ENCODE data around the gene BRPF1.

Gene BRPF1

GRCh38 chr3:9701006-9701405 is 30.5 kb upstream of the BRPF1 start:
- H3K9me3 ChIP-seq (ENCODE audit: control insufficient read depth in 1 of 2, low read length in 2 of 2) = no peaks in the 10 kb centered on the region
- H3K36me3 ChIP-seq (ENCODE audit: control insufficient read depth in 1 of 2, insufficient read depth in 2 of 2, low read length in 2 of 2) = peaks cover 18 to 39% of the 10 kb centered on the region in 2 donors
- H3K4me1 ChIP-seq (ENCODE audit: control insufficient read depth in 1 of 2, insufficient read depth in 2 of 2, low read length in 2 of 2) = peaks cover 0 to 10% of the 10 kb centered on the region in 2 donors
- H3K27me3 ChIP-seq (ENCODE audit: control insufficient read depth in 1 of 2, insufficient read depth in 2 of 2, low read length in 2 of 2) = no peaks in the 10 kb centered on the region
- H3K9ac ChIP-seq (ENCODE audit: low read depth in 1 of 2, low read length in 2 of 2) = no peak overlapping the region
- no peak overlapping the region for H3K4me3 ChIP-seq (ENCODE audit: low read depth in 1 of 2, low read length in 2 of 2)
- no peak overlapping the region for H3K27ac ChIP-seq (ENCODE audit: low read depth, low read length)

- Histone ChIP-seq H3K9ac (ENCODE audit: low read depth in 1 of 2, low read length in 2 of 2) (no peak overlapping the region), H3K9me3 (ENCODE audit: control insufficient read depth in 1 of 2, low read length in 2 of 2) (no peaks in the 10 kb centered on the region), H3K27me3 (ENCODE audit: control insufficient read depth in 1 of 2, insufficient read depth in 2 of 2, low read length in 2 of 2) (no peaks in the 10 kb centered on the region), H3K27ac (ENCODE audit: low read depth, low read length) (no peak overlapping the region), H3K4me1 (ENCODE audit: control insufficient read depth in 1 of 2, insufficient read depth in 2 of 2, low read length in 2 of 2) (peaks cover 0 to 10% of the 10 kb centered on the region in 2 donors), H3K4me3 (ENCODE audit: low read depth in 1 of 2, low read length in 2 of 2) (no peak overlapping the region), H3K36me3 (ENCODE audit: control insufficient read depth in 1 of 2, insufficient read depth in 2 of 2, low read length in 2 of 2) (peaks cover 16 to 35% of the 10 kb centered on the region in 2 donors)
These were observed 29.8 kb upstream of the BRPF1 start for GRCh38 chr3:9701711-9702110.

DNA sequence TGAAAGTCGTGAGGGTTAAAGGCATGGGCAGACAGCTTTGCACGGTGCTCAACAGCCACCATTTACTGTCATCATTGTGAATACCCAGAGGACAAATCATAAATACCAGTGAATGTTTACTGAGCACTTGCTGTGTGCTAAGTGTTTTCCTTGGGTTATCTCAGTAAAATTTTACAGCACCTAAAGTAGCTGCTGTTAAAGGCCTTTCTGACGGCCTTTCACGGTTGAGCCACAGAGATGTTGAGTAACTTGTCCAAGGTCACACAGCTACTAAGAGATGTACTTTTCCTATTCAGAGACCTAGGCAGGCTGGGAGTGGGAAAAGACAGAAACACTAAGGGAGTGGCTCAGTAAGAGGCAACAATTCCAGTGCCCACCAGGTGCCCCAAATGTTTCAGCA is 28.3 kb upstream of the BRPF1 start:
- Histone ChIP-seq H3K27me3 (ENCODE audit: control insufficient read depth in 1 of 2, insufficient read depth in 2 of 2, low read length in 2 of 2) (no peaks in the 10 kb centered on the region), H3K4me3 (ENCODE audit: low read depth in 1 of 2, low read length in 2 of 2) (no peak overlapping the region), H3K9ac (ENCODE audit: low read depth in 1 of 2, low read length in 2 of 2) (no peak overlapping the region), H3K36me3 (ENCODE audit: control insufficient read depth in 1 of 2, insufficient read depth in 2 of 2, low read length in 2 of 2) (peaks cover 7 to 20% of the 10 kb centered on the region in 2 donors), H3K4me1 (ENCODE audit: control insufficient read depth in 1 of 2, insufficient read depth in 2 of 2, low read length in 2 of 2) (peaks cover 0 to 10% of the 10 kb centered on the region in 2 donors), H3K27ac (ENCODE audit: low read depth, low read length) (no peak overlapping the region), H3K9me3 (ENCODE audit: control insufficient read depth in 1 of 2, low read length in 2 of 2) (no peaks in the 10 kb centered on the region)

GRCh38 chr3:9703736-9704346 is 27.7 kb upstream of the BRPF1 start, which contains the start of gene CPNE9:
Gene CPNE9 (plus strand): TSS chr3:9703833. CDS start chr3:9703997, 164 bp downstream.
- H3K27ac ChIP-seq (ENCODE audit: low read depth, low read length) = no peak within 1 kb of the TSS
- no peak within 1 kb of the TSS for H3K9ac ChIP-seq (ENCODE audit: low read depth in 1 of 2, low read length in 2 of 2)
- peaks cover 5 to 16% of the 10 kb centered on the region in 2 donors for H3K36me3 ChIP-seq (ENCODE audit: control insufficient read depth in 1 of 2, insufficient read depth in 2 of 2, low read length in 2 of 2)
- H3K27me3 ChIP-seq (ENCODE audit: control insufficient read depth in 1 of 2, insufficient read depth in 2 of 2, low read length in 2 of 2) = no peaks in the 10 kb centered on the region
- H3K9me3 ChIP-seq (ENCODE audit: control insufficient read depth in 1 of 2, low read length in 2 of 2) = no peaks in the 10 kb centered on the region
- H3K4me3 ChIP-seq (ENCODE audit: low read depth in 1 of 2, low read length in 2 of 2) = peak within 1 kb of the TSS; percentile 57 to 61
- H3K4me1 ChIP-seq (ENCODE audit: control insufficient read depth in 1 of 2, insufficient read depth in 2 of 2, low read length in 2 of 2) = peaks cover 0 to 10% of the 10 kb centered on the region in 2 donors

DNA sequence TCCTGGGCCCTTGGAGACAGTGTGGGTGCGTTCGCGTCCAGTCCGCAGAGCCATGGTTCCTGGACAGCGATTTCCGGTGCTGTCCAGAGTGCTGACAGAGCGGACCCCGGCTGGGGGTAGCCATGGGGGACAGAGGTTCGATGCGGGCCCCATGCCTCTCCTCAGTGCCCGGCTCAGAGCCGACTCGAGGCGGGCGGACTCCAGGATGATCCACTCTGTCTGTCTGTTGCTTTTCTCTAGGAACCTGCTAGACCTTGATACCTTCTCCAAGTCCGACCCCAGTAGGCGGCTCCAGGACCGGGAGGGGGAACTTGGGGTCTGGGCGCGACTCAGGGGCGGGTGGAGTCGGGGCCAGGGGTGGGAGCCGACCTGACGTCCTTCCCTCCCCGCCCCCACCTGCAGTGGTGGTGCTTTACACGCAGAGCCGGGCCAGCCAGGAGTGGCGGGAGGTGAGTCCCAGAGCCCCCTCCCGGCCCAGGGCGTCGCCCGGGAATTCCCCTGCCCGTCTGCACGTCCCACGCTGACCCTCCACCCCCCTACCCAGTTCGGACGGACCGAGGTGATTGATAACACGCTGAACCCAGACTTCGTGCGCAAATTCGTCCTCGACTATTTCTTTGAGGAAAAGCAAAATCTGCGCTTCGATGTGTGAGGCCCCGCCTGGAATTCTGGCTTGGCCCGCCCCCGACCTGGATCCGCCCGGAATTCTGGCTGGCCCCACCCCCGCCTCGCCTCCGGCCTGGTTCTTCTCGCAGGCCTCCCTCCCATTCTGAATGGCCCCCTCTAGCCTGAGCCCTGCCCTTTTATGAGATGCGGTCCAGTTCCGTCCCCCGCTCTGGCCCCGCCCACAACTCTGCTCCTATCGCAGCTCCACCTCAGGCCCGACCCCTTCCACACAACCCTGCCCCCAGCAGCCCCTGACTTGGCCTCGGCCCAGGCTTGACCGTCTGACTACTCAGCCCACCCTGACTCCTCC is 26.9 kb upstream of the BRPF1 start:
- H3K4me1 ChIP-seq (ENCODE audit: control insufficient read depth in 1 of 2, insufficient read depth in 2 of 2, low read length in 2 of 2) = peaks cover 0 to 10% of the 10 kb centered on the region in 2 donors
- peaks cover 5 to 9% of the 10 kb centered on the region in 2 donors for H3K36me3 ChIP-seq (ENCODE audit: control insufficient read depth in 1 of 2, insufficient read depth in 2 of 2, low read length in 2 of 2)
- no peak overlapping the region for H3K9ac ChIP-seq (ENCODE audit: low read depth in 1 of 2, low read length in 2 of 2)
- H3K4me3 ChIP-seq (ENCODE audit: low read depth in 1 of 2, low read length in 2 of 2) = peak overlapping the region; percentile 57 to 61
- H3K27me3 ChIP-seq (ENCODE audit: control insufficient read depth in 1 of 2, insufficient read depth in 2 of 2, low read length in 2 of 2) = no peaks in the 10 kb centered on the region
- no peak overlapping the region for H3K27ac ChIP-seq (ENCODE audit: low read depth, low read length)
- no peaks in the 10 kb centered on the region for H3K9me3 ChIP-seq (ENCODE audit: control insufficient read depth in 1 of 2, low read length in 2 of 2)

GRCh38 chr3:9710174-9710739 is 21.3 kb upstream of the BRPF1 start:
- Histone ChIP-seq H3K9ac (ENCODE audit: low read depth in 1 of 2, low read length in 2 of 2) (no peak overlapping the region), H3K36me3 (ENCODE audit: control insufficient read depth in 1 of 2, insufficient read depth in 2 of 2, low read length in 2 of 2) (no peaks in the 10 kb centered on the region), H3K27me3 (ENCODE audit: control insufficient read depth in 1 of 2, insufficient read depth in 2 of 2, low read length in 2 of 2) (no peaks in the 10 kb centered on the region), H3K9me3 (ENCODE audit: control insufficient read depth in 1 of 2, low read length in 2 of 2) (no peaks in the 10 kb centered on the region), H3K4me3 (ENCODE audit: low read depth in 1 of 2, low read length in 2 of 2) (no peak overlapping the region), H3K4me1 (ENCODE audit: control insufficient read depth in 1 of 2, insufficient read depth in 2 of 2, low read length in 2 of 2) (peaks cover 3 to 4% of the 10 kb centered on the region in 2 donors), H3K27ac (ENCODE audit: low read depth, low read length) (no peak overlapping the region)

- Histone ChIP-seq H3K9me3 (ENCODE audit: control insufficient read depth in 1 of 2, low read length in 2 of 2) (no peaks in the 10 kb centered on the region), H3K4me1 (ENCODE audit: control insufficient read depth in 1 of 2, insufficient read depth in 2 of 2, low read length in 2 of 2) (peaks cover 8 to 12% of the 10 kb centered on the region in 2 donors), H3K36me3 (ENCODE audit: control insufficient read depth in 1 of 2, insufficient read depth in 2 of 2, low read length in 2 of 2) (no peaks in the 10 kb centered on the region), H3K27ac (ENCODE audit: low read depth, low read length) (no peak overlapping the region), H3K4me3 (ENCODE audit: low read depth in 1 of 2, low read length in 2 of 2) (no peak overlapping the region), H3K9ac (ENCODE audit: low read depth in 1 of 2, low read length in 2 of 2) (no peak overlapping the region), H3K27me3 (ENCODE audit: control insufficient read depth in 1 of 2, insufficient read depth in 2 of 2, low read length in 2 of 2) (no peaks in the 10 kb centered on the region)
These were observed 19.1 kb upstream of the BRPF1 start for GRCh38 chr3:9712415-9712814.

GRCh38 chr3:9713142-9713541 is 18.4 kb upstream of the BRPF1 start:
- Histone ChIP-seq H3K27me3 (ENCODE audit: control insufficient read depth in 1 of 2, insufficient read depth in 2 of 2, low read length in 2 of 2) (no peaks in the 10 kb centered on the region), H3K36me3 (ENCODE audit: control insufficient read depth in 1 of 2, insufficient read depth in 2 of 2, low read length in 2 of 2) (no peaks in the 10 kb centered on the region), H3K4me3 (ENCODE audit: low read depth in 1 of 2, low read length in 2 of 2) (no peak overlapping the region), H3K9me3 (ENCODE audit: control insufficient read depth in 1 of 2, low read length in 2 of 2) (no peaks in the 10 kb centered on the region), H3K4me1 (ENCODE audit: control insufficient read depth in 1 of 2, insufficient read depth in 2 of 2, low read length in 2 of 2) (peaks cover 8 to 12% of the 10 kb centered on the region in 2 donors), H3K27ac (ENCODE audit: low read depth, low read length) (no peak overlapping the region), H3K9ac (ENCODE audit: low read depth in 1 of 2, low read length in 2 of 2) (no peak overlapping the region)

GRCh38 chr3:9715136-9715535 is 16.4 kb upstream of the BRPF1 start:
- Histone ChIP-seq H3K4me3 (ENCODE audit: low read depth in 1 of 2, low read length in 2 of 2) (no peak overlapping the region), H3K36me3 (ENCODE audit: control insufficient read depth in 1 of 2, insufficient read depth in 2 of 2, low read length in 2 of 2) (no peaks in the 10 kb centered on the region), H3K27ac (ENCODE audit: low read depth, low read length) (no peak overlapping the region), H3K4me1 (ENCODE audit: control insufficient read depth in 1 of 2, insufficient read depth in 2 of 2, low read length in 2 of 2) (peaks cover 8 to 12% of the 10 kb centered on the region in 2 donors), H3K27me3 (ENCODE audit: control insufficient read depth in 1 of 2, insufficient read depth in 2 of 2, low read length in 2 of 2) (no peaks in the 10 kb centered on the region), H3K9me3 (ENCODE audit: control insufficient read depth in 1 of 2, low read length in 2 of 2) (no peaks in the 10 kb centered on the region), H3K9ac (ENCODE audit: low read depth in 1 of 2, low read length in 2 of 2) (peak overlapping the region; percentile 12 to 32)
